Neural progenitor cell (in vitro differentiated cells): ENCODE results near the gene MN1.

ENCODE experiments used
- CTCF ChIP-seq: fragments of 200-600 bp; sonication (generic); IDR thresholded peaks from 2 replicates; pipeline ENCODE4 v1.5.1; 2017; ENCODE audit warnings: antibody characterized with exemption, mild to moderate bottlenecking
- EZH2 ChIP-seq: fragments of 200-600 bp; sonication (generic); IDR thresholded peaks from 2 replicates; pipeline ENCODE4 v1.6.1; 2017; ENCODE audit warnings: antibody characterized with exemption, mild to moderate bottlenecking, moderate library complexity
- EZH2phosphoT487 ChIP-seq: fragments of 200-600 bp; sonication (generic); IDR thresholded peaks from 2 replicates; pipeline ENCODE4 v1.6.1; 2017; ENCODE audit warnings: antibody characterized with exemption

GRCh38 chr22:27820896-27821866 is 19.6 kb upstream of the MN1 start:
- TF ChIP-seq EZH2 (no peak), CTCF (peak; percentile 17), EZH2phosphoT487 (no peak)
